Sigmoid colon (tissue), 7 donors: ENCODE data around the gene SLC16A11. TPM values are rescaled to one million over a fixed set of nuclear protein-coding genes. Genes with fewer than 3 reads are reported as not detected.

ENCODE experiments used
- DNase-seq: peaks from one replicate; pipeline ENCODE4 v3.0.0-alpha.2; 2019
- H3K27ac ChIP-seq, 4 donors: fragments of 200-600 bp; sonication (generic); one replicate each; pipeline ENCODE4 v1.5.1; 2016 to 2019; ENCODE audit warnings: mild to moderate bottlenecking in 1 of 4
- H3K27me3 ChIP-seq, 3 donors: fragments of 200-600 bp; sonication (generic); one replicate each; pipeline ENCODE4 v1.5.1; 2019; ENCODE audit warnings: mild to moderate bottlenecking in 1 of 3
- H3K36me3 ChIP-seq, 4 donors: fragments of 200-600 bp; sonication (generic); one replicate each; pipeline ENCODE4 v1.5.1; 2016 to 2019
- H3K4me1 ChIP-seq, 4 donors: fragments of 200-600 bp; sonication (generic); one replicate each; pipeline ENCODE4 v1.5.1; 2017 to 2019
- H3K4me3 ChIP-seq, 4 donors: fragments of 200-600 bp; sonication (generic); one replicate each; pipeline ENCODE4 v1.5.1; 2017 to 2019; ENCODE audit warnings: mild to moderate bottlenecking in 2 of 4, moderate library complexity in 1 of 4
- H3K9me3 ChIP-seq, 4 donors: fragments of 200-600 bp in 3 of 4; sonication (generic) in 3 of 4; one replicate each; pipeline versions ENCODE4 v1.5.1 to v1.6.1; 2013 to 2019
- CTCF ChIP-seq, 4 experiments: fragments of 450-650 bp in 3 of 4; fragments of 200-600 bp in 1 of 4; IDR thresholded peaks; one replicate each; pipeline ENCODE4 v1.5.1; 2016 to 2019; ENCODE audit warnings: antibody characterized with exemption in 4 of 4, mild to moderate bottlenecking in 3 of 4, moderate library complexity in 2 of 4
- EP300 ChIP-seq, 4 donors: sonication (generic); formaldehyde crosslinking; IDR thresholded peaks; one replicate each; pipeline ENCODE4 v1.6.1; 2017; ENCODE audit warnings: antibody characterized with exemption in 4 of 4
- POLR2A ChIP-seq, 2 donors: fragments of 450-650 bp; IDR thresholded peaks; one replicate each; pipeline ENCODE4 v1.6.1; 2016; ENCODE audit warnings: antibody characterized with exemption in 2 of 2, mild to moderate bottlenecking in 2 of 2, moderate library complexity in 2 of 2
- POLR2AphosphoS5 ChIP-seq, 4 donors: sonication (generic); formaldehyde crosslinking; IDR thresholded peaks; one replicate each; pipeline ENCODE4 v1.6.1; 2017; ENCODE audit warnings: antibody characterized with exemption in 4 of 4
- WGBS, 2 donors: extraction: QIAGEN DNeasy Blood & Tissue Kit; methylation state at CpG; one replicate each; pipeline ENCODE4 v1.1.7; 2013; 5-methylcytosine and 5-hydroxymethylcytosine counted together
- intact Hi-C: fragments of 100-400 bp; cut with DNase I; formaldehyde crosslinking; loops from one replicate; pipeline ENCODE4 v1.15.1; 2023
- polyA plus RNA-seq, 3 donors: library from polyadenylated mRNA; stranded (reverse); fragments of 200-250 nt; gene quantifications; one replicate each; pipeline ENCODE4 v1.2.3, GENCODE V29; 2013
- total RNA-seq, 4 donors: library from RNA; depleted of rRNA; stranded (reverse); fragments of >200 nt; gene quantifications; one replicate each; pipeline ENCODE4 v1.1.0, GENCODE V29; 2016
- donor health status: healthy with polysubstance abuse.
- donor health status: Bipolar disorder and iron deficiency.
- donor health status: healthy.

SLC16A11 gene
- total and polyA plus RNA-seq, 7 donors, result 0.33 to 2.4 (median 0.45) TPM; not detected in 3

DNA sequence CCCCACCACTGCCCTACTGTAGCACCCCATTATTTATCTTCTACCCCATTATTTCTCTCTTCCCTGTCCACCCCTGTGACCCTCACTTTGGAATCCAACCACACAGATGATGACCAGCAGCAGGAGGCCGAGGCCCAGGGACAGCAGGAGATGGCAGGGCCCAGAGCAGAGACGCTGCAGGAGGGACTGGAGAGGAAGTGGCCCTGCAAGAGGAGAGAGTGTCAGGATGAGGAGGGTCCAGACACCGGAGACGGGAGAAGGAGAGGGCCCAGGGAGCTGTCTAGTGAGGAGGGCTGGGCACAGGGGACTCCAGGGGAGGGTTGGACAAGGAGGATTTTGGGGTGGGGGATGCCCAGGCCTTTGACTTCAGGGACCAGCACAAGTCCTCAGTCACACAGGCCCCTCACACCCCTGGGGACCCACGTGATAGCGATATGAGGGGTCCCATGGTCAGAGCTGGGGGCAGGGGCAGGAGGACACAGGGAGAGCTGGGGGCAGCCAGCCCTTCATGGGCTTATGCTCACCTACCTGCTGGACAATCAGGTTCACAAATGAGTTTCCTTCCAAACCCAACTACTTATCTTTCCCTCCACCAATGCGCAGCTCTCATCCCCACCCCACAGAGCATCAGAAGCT is 34.1 kb upstream of the SLC16A11 start:
- TF ChIP-seq CTCF (IDR thresholded peaks at IDR 0.05) (no peak), POLR2AphosphoS5 (IDR thresholded peaks at IDR 0.05) (no peak), EP300 (IDR thresholded peaks at IDR 0.05) (no peak), POLR2A (IDR thresholded peaks at IDR 0.05) (no peak)
- 87 to 92% methylated on average over 7 of the region's 7 CpGs for WGBS, 2 donors
- Histone ChIP-seq H3K4me3 (peak overlapping the region in 1 of 4 donors; percentile 1), H3K27ac (no peak overlapping the region), H3K9me3 (no peaks in the 10 kb centered on the region), H3K4me1 (no peaks in the 10 kb centered on the region), H3K27me3 (no peaks in the 10 kb centered on the region), H3K36me3 (no peaks in the 10 kb centered on the region)
- DNase-seq, result no peak
- intact Hi-C loops, result no loop called here

GRCh38 chr17:7074931-7075330 is 31.0 kb upstream of the SLC16A11 start:
- 87 to 88% methylated on average over 14 of the region's 14 CpGs for WGBS, 2 donors
- DNase-seq, result no peak
- H3K27ac ChIP-seq, result no peak overlapping the region
- no peak overlapping the region for H3K4me3 ChIP-seq
- intact Hi-C loops, result no loop called here
- H3K4me1 ChIP-seq, result no peaks in the 10 kb centered on the region
- no peaks in the 10 kb centered on the region for H3K9me3 ChIP-seq
- TF ChIP-seq EP300 (IDR thresholded peaks at IDR 0.05), result no peak
- TF ChIP-seq POLR2A (IDR thresholded peaks at IDR 0.05), result no peak
- TF ChIP-seq CTCF (IDR thresholded peaks at IDR 0.05), result no peak
- no peak for TF ChIP-seq POLR2AphosphoS5 (IDR thresholded peaks at IDR 0.05)
- H3K27me3 ChIP-seq, result no peaks in the 10 kb centered on the region
- H3K36me3 ChIP-seq, result no peaks in the 10 kb centered on the region

DNA sequence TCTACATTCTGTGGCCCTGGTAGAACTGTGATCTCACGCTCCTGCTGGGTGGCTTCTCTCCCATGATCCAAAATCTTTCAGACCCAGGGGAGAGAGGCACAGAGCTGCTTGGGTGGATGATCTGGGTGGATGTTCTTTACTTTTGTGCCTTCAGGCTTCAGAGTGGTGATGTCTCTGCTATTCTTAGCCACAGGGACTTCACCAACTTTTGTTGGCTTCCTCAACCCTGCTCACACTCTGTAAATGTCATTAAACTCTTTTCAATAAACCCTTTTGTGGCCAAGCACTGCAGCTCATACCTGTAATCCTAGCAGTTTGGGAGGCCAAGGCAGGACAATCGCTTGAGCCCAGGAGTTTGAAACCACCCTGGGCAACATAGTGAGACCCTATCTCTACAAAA is 28.5 kb upstream of the SLC16A11 start:
- intact Hi-C loops, result no loop called here
- 90 to 96% methylated on average over 2 of the region's 2 CpGs for WGBS, 2 donors
- no peaks in the 10 kb centered on the region for H3K36me3 ChIP-seq
- no peaks in the 10 kb centered on the region for H3K4me1 ChIP-seq
- no peak overlapping the region for H3K27ac ChIP-seq
- H3K9me3 ChIP-seq, result no peaks in the 10 kb centered on the region
- no peak overlapping the region for H3K4me3 ChIP-seq
- H3K27me3 ChIP-seq, result no peaks in the 10 kb centered on the region
- no peak for TF ChIP-seq POLR2A (IDR thresholded peaks at IDR 0.05)
- no peak for DNase-seq

DNA sequence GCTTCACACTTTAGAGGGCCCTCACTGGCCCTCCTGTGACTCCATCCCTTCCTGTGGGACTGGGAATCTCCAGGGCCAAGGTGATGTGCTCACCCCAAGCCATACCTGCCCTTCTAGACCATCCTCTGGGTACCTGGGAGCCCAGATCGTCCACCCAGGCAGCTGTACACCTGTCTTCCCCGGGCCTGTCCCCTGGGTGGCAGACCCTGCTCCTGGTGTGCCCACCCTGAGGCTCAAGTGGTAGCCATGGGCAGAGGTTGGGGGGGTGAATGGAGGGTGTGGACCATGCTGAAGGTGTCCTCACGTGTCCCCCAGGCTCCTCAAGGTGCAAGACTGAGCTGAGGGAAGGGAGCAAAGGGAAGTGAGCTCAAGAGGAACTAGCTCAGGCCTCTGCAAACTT is 26.8 kb upstream of the SLC16A11 start:
- intact Hi-C loops, result no loop called here
- H3K36me3 ChIP-seq, result no peaks in the 10 kb centered on the region
- WGBS, 2 donors, result 75 to 85% methylated on average over 3 of the region's 3 CpGs
- H3K4me1 ChIP-seq, result no peaks in the 10 kb centered on the region
- no peak for DNase-seq
- H3K9me3 ChIP-seq, result no peaks in the 10 kb centered on the region
- no peaks in the 10 kb centered on the region for H3K27me3 ChIP-seq
- H3K27ac ChIP-seq, result no peak overlapping the region
- no peak for TF ChIP-seq CTCF (IDR thresholded peaks at IDR 0.05)
- no peak for TF ChIP-seq POLR2AphosphoS5 (IDR thresholded peaks at IDR 0.05)
- no peak for TF ChIP-seq POLR2A (IDR thresholded peaks at IDR 0.05)
- TF ChIP-seq EP300 (IDR thresholded peaks at IDR 0.05), result no peak
- H3K4me3 ChIP-seq, result no peak overlapping the region

DNA sequence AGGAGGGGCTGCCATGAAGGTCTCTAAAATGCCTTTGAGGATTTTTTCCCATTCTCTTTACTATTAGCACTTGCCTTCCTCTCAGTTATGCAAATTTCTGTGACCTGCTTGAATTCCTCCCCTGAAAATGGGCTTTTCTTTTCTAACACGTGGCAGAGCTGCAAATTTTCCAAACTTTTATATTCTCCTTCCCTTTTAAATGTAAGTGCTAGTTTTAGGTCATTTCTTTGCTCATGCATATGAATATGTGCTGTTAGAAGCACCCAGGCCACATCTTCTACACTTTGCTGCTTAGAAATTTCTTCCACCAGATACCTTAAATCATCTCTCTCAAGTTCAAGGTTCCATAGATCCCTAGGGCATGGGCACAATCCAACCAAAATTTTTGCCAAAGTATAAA is 24.4 kb upstream of the SLC16A11 start:
- TF ChIP-seq POLR2AphosphoS5 (IDR thresholded peaks at IDR 0.05), result no peak
- TF ChIP-seq CTCF (IDR thresholded peaks at IDR 0.05), result no peak
- no peak for TF ChIP-seq EP300 (IDR thresholded peaks at IDR 0.05)
- no peak for TF ChIP-seq POLR2A (IDR thresholded peaks at IDR 0.05)
- intact Hi-C loops, result no loop called here
- Histone ChIP-seq H3K9me3 (no peaks in the 10 kb centered on the region), H3K4me1 (no peaks in the 10 kb centered on the region), H3K27ac (no peak overlapping the region), H3K27me3 (no peaks in the 10 kb centered on the region), H3K4me3 (no peak overlapping the region), H3K36me3 (no peaks in the 10 kb centered on the region)
- DNase-seq, result no peak
- WGBS, 2 donors, result 21 to 43% methylated on average over 1 of the region's 1 CpG
